H1 (cell line): ENCODE results near the gene SNAPC1. TPM values are rescaled to one million over a fixed set of nuclear protein-coding genes. Genes with fewer than 3 reads are reported as not detected.

ENCODE experiments used
- CBX8 ChIP-seq: fragments of 300-800, 300-1000 bp; sonication (generic); IDR thresholded peaks from 2 replicates; pipeline ENCODE4 v1.7.1; 2016; ENCODE audit warnings: low read depth, low read length, borderline replicate concordance
- CHD7 ChIP-seq: fragments of 300-600 bp; sonication (generic); IDR thresholded peaks from 2 replicates; pipeline ENCODE4 v1.7.1; 2012; ENCODE audit warnings: low read length, moderate library complexity, mild to moderate bottlenecking, inconsistent platforms; ENCODE audit not compliant: insufficient replicate concordance
- polyA plus RNA-seq, 7 experiments: library from polyadenylated mRNA; depleted of rRNA in 3 of 7; stranded (reverse) in 5 of 7; unstranded in 2 of 7; fragments of >200 nt in 5 of 7; fragments of 200-250 nt in 2 of 7; gene quantifications; 1 replicate in 5 of 7; 2 replicates in 1 of 7; 4 replicates in 1 of 7; pipeline versions ENCODE4 v1.2.1 to v1.2.3, GENCODE V29; 2011 to 2013; ENCODE audit warnings: missing spikeins in 2 of 7, mixed read lengths in 2 of 7
- total RNA-seq: library from RNA; stranded (reverse); fragmentation: NEBNext Ultra II Directional; extraction: Animal tissue kit (Norgen Biotek cat#: 25700); gene quantifications from 2 replicates; pipeline ENCODE4 v1.2.1, GENCODE V29; 2021

Gene SNAPC1
- total and polyA plus RNA-seq, 2 of the 8 experiments (the other 6 are each of a cell fraction or from before 2014, with no cell fraction given), result 5.8 to 11.1 TPM

- TF ChIP-seq CHD7, result no peak
- TF ChIP-seq CBX8, result no peak
Measured at GRCh38 chr14:61736751-61737150, 25.5 kb upstream of the SNAPC1 start (continued).
